ENCODE results near the gene EFTUD2. TPM values are rescaled to one million over a fixed set of nuclear protein-coding genes. Genes with fewer than 3 reads are reported as not detected.
A peak's percentile ranks its signal among the peaks of the same experiment; 100 is the strongest.

Gene EFTUD2
- total and polyA plus RNA-seq, 9 of the 15 experiments (the other 6 are each of a cell fraction or from before 2014, with no cell fraction given) = 65.8 to 362 (median 218) TPM

DNA sequence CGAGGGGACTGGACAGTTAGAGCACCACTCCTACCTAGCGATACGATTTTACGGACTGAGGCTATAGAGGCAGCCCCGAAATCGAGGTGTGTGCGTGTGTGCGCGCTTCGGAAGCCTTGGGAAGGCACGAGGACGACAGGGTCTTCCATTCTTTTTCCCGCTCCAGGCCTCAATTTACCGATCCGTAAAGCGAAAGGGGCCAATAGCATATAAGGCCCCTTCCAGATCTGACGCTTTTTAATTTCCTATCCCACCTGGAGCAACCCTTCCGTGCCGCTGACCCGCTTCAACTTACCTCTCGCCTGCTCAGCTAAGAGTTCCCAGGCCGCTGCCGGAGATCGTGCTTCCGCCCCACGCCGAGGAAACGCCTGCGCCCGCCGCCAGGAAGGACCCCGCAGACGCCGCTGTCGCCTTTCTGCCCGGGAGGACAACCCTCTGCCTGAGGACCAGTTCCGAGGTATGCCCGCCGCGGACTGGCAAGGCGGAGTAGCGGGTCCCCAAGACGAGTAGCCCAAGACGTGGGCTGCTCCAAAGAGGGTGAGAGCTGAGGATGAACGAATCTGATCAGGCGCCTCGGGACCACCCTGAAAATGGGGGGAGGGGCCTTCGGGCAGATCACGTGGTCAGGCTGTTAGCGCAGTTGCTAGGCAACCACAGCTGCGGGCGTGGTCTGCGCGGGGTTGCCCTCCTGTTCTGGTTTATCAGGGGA lies at the start of gene EFTUD2 (continued):
- TF ChIP-seq MAFK (IDR thresholded peaks at IDR 0.05; ENCODE audit: low read length) (no peak), ZNF79 (CRISPR knock-in tag; IDR thresholded peaks at IDR 0.05; ENCODE audit: low read depth) (no peak), EWSR1 (IDR thresholded peaks at IDR 0.05; ENCODE audit: borderline replicate concordance, low read depth, partially characterized antibody) (no peak), ZNF316 (IDR thresholded peaks at IDR 0.05) (no peak), ZNF586 (CRISPR knock-in tag; conservative IDR thresholded peaks at IDR 0.05) (no peak), NBN (IDR thresholded peaks at IDR 0.05; ENCODE audit: low read depth) (peak; percentile 73; the same call in 1 of the 2 replicates), SOX6 (IDR thresholded peaks at IDR 0.05) (peak; percentile 60; the same call in 1 of the 2 replicates), ELF1 (tag; IDR thresholded peaks at IDR 0.05) (peak; percentile 95), ZNF3 (CRISPR knock-in tag; IDR thresholded peaks at IDR 0.05) (no peak), ZBTB8A (IDR thresholded peaks at IDR 0.05; ENCODE audit: partially characterized antibody) (no peak), RBFOX2 (IDR thresholded peaks at IDR 0.05; ENCODE audit: low read depth, low read length) (peak; percentile 92), ZNF184 (CRISPR knock-in tag; IDR thresholded peaks at IDR 0.05) (no peak), XRCC4 (IDR thresholded peaks at IDR 0.05; ENCODE audit: extremely low read depth, insufficient read depth, insufficient read length) (no peak), RCOR1 (IDR thresholded peaks at IDR 0.05; ENCODE audit: borderline replicate concordance in 1 of 2, low read depth in 2 of 2, low read length in 2 of 2) (peak; percentile 58 to 69; a peak in 1 of 4 replicates), CBFA2T2 (conservative IDR thresholded peaks at IDR 0.05) (peak; percentile 89), FOXM1 (IDR thresholded peaks at IDR 0.05; ENCODE audit: low read depth) (no peak), FOXM1 (CRISPR knock-in tag; IDR thresholded peaks at IDR 0.05; ENCODE audit: low read depth) (0 out of 2 replicates have a peak, but pooled peaks have one; percentile 40)
- TF ChIP-seq, protein P1, sequence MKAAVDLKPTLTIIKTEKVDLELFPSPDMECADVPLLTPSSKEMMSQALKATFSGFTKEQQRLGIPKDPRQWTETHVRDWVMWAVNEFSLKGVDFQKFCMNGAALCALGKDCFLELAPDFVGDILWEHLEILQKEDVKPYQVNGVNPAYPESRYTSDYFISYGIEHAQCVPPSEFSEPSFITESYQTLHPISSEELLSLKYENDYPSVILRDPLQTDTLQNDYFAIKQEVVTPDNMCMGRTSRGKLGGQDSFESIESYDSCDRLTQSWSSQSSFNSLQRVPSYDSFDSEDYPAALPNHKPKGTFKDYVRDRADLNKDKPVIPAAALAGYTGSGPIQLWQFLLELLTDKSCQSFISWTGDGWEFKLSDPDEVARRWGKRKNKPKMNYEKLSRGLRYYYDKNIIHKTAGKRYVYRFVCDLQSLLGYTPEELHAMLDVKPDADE (conservative IDR thresholded peaks at IDR 0.05; ENCODE audit: control insufficient read depth, low read depth, low read length) = 0 out of 2 replicates have a peak, but pooled peaks have one; percentile 33
- TF ChIP-seq, protein P2, sequence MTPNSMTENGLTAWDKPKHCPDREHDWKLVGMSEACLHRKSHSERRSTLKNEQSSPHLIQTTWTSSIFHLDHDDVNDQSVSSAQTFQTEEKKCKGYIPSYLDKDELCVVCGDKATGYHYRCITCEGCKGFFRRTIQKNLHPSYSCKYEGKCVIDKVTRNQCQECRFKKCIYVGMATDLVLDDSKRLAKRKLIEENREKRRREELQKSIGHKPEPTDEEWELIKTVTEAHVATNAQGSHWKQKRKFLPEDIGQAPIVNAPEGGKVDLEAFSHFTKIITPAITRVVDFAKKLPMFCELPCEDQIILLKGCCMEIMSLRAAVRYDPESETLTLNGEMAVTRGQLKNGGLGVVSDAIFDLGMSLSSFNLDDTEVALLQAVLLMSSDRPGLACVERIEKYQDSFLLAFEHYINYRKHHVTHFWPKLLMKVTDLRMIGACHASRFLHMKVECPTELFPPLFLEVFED (CRISPR knock-in tag; conservative IDR thresholded peaks at IDR 0.05) = 0 out of 2 replicates have a peak, but pooled peaks have one; percentile 7
- TF ChIP-seq, protein P3, sequence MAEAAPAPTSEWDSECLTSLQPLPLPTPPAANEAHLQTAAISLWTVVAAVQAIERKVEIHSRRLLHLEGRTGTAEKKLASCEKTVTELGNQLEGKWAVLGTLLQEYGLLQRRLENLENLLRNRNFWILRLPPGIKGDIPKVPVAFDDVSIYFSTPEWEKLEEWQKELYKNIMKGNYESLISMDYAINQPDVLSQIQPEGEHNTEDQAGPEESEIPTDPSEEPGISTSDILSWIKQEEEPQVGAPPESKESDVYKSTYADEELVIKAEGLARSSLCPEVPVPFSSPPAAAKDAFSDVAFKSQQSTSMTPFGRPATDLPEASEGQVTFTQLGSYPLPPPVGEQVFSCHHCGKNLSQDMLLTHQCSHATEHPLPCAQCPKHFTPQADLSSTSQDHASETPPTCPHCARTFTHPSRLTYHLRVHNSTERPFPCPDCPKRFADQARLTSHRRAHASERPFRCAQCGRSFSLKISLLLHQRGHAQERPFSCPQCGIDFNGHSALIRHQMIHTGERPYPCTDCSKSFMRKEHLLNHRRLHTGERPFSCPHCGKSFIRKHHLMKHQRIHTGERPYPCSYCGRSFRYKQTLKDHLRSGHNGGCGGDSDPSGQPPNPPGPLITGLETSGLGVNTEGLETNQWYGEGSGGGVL (CRISPR knock-in tag; IDR thresholded peaks at IDR 0.05) = no peak
- TF ChIP-seq, protein P4, sequence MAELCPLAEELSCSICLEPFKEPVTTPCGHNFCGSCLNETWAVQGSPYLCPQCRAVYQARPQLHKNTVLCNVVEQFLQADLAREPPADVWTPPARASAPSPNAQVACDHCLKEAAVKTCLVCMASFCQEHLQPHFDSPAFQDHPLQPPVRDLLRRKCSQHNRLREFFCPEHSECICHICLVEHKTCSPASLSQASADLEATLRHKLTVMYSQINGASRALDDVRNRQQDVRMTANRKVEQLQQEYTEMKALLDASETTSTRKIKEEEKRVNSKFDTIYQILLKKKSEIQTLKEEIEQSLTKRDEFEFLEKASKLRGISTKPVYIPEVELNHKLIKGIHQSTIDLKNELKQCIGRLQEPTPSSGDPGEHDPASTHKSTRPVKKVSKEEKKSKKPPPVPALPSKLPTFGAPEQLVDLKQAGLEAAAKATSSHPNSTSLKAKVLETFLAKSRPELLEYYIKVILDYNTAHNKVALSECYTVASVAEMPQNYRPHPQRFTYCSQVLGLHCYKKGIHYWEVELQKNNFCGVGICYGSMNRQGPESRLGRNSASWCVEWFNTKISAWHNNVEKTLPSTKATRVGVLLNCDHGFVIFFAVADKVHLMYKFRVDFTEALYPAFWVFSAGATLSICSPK (IDR thresholded peaks at IDR 0.05; ENCODE audit: borderline replicate concordance) = no peak

Data from K562 (cell line).